ENCODE measurements around the gene SCAF8. TPM values are rescaled to one million over a fixed set of nuclear protein-coding genes. Genes with fewer than 3 reads are reported as not detected.
A peak's percentile ranks its signal among the peaks of the same experiment; 100 is the strongest.

Gene SCAF8
- total RNA-seq, 2 donors from 2014 or later = 42.0 to 53.5 TPM

GRCh38 chr6:154868143-154868594 lies 135.0 kb downstream of the SCAF8 start:
- peaks cover 2% of the 10 kb centered on the region for H3K4me1 ChIP-seq (replicated peaks)
- peak; percentile 15 for DNase-seq (ENCODE audit: low spot score)
- H3K4me3 ChIP-seq = no peak overlapping the region
- WGBS = 43% methylated on average over 6 of the region's 6 CpGs
- intact Hi-C loops (cut with DNase I) = loop anchor here (2.0 to 10.0 kb wide), 3 partner anchors 59 to 377 kb away; no protein-coding TSS in a partner anchor
- no peaks in the 10 kb centered on the region for H3K27me3 ChIP-seq (replicated peaks; ENCODE audit: insufficient read depth)
- H3K9me3 ChIP-seq = no peaks in the 10 kb centered on the region
- no peak for TF ChIP-seq POLR2A (IDR thresholded peaks at IDR 0.05)
- peak in 3 of 4 experiments; percentile 55 to 75 (median 67) for TF ChIP-seq CTCF (IDR thresholded peaks at IDR 0.05)
- H3K36me3 ChIP-seq = no peaks in the 10 kb centered on the region
- H3K27ac ChIP-seq = no peak overlapping the region

- intact Hi-C loops (cut with DNase I) = no loop called here
- Histone ChIP-seq H3K36me3 (no peaks in the 10 kb centered on the region), H3K27ac (no peak overlapping the region), H3K9me3 (no peaks in the 10 kb centered on the region), H3K4me1 (replicated peaks) (no peaks in the 10 kb centered on the region), H3K27me3 (replicated peaks; ENCODE audit: insufficient read depth) (no peaks in the 10 kb centered on the region), H3K4me3 (no peak overlapping the region)
- TF ChIP-seq CTCF (IDR thresholded peaks at IDR 0.05) (no peak), POLR2AphosphoS5 (IDR thresholded peaks at IDR 0.05) (no peak), POLR2A (IDR thresholded peaks at IDR 0.05) (no peak)
- WGBS = 89% methylated on average over 8 of the region's 8 CpGs
- no peak for DNase-seq (ENCODE audit: low spot score)
Measured at GRCh38 chr6:154872542-154873114, 139.4 kb downstream of the SCAF8 start.

GRCh38 chr6:154873546-154873945 lies 140.3 kb downstream of the SCAF8 start:
- H3K27me3 ChIP-seq (replicated peaks; ENCODE audit: insufficient read depth) = no peaks in the 10 kb centered on the region
- intact Hi-C loops (cut with DNase I) = no loop called here
- DNase-seq (ENCODE audit: low spot score) = no peak
- no peak overlapping the region for H3K27ac ChIP-seq
- TF ChIP-seq POLR2AphosphoS5 (IDR thresholded peaks at IDR 0.05) (no peak), POLR2A (IDR thresholded peaks at IDR 0.05) (no peak), CTCF (IDR thresholded peaks at IDR 0.05) (no peak)
- WGBS = 92% methylated on average over 4 of the region's 4 CpGs
- no peaks in the 10 kb centered on the region for H3K36me3 ChIP-seq
- H3K4me3 ChIP-seq = no peak overlapping the region
- no peaks in the 10 kb centered on the region for H3K9me3 ChIP-seq
- H3K4me1 ChIP-seq (replicated peaks) = no peaks in the 10 kb centered on the region

- H3K4me3 ChIP-seq = no peak overlapping the region
- H3K27ac ChIP-seq = no peak overlapping the region
- H3K27me3 ChIP-seq (replicated peaks; ENCODE audit: insufficient read depth) = no peaks in the 10 kb centered on the region
- no peaks in the 10 kb centered on the region for H3K36me3 ChIP-seq
- intact Hi-C loops (cut with DNase I) = no loop called here
- no peaks in the 10 kb centered on the region for H3K9me3 ChIP-seq
- no peak for TF ChIP-seq CTCF (IDR thresholded peaks at IDR 0.05)
- no peak for DNase-seq (ENCODE audit: low spot score)
- no peaks in the 10 kb centered on the region for H3K4me1 ChIP-seq (replicated peaks)
- WGBS = 50% methylated on average over 10 of the region's 10 CpGs
Measured at GRCh38 chr6:154874773-154875592, 141.8 kb downstream of the SCAF8 start.
